ENCODE measurements around the gene ANP32E.

DNA sequence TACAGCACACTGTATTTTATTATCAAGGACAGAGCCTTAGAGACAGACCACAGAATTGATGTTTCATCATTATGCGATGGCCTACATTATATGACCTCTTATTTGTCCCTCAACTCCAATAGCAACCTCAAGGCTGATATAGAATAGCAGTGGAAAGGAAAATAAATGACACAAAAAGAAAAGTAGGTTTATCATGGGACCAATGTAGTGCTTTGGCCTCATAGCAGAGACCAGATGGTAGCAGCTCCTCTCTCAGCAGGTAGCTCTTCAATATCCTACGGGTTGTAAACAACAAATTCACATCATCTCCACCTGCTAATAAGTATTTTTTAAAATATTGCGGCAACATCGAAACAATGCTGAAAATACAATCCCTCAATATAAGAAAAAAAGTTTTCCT, 25.2 kb downstream of the ANP32E start:
- TF ChIP-seq, protein P1, sequence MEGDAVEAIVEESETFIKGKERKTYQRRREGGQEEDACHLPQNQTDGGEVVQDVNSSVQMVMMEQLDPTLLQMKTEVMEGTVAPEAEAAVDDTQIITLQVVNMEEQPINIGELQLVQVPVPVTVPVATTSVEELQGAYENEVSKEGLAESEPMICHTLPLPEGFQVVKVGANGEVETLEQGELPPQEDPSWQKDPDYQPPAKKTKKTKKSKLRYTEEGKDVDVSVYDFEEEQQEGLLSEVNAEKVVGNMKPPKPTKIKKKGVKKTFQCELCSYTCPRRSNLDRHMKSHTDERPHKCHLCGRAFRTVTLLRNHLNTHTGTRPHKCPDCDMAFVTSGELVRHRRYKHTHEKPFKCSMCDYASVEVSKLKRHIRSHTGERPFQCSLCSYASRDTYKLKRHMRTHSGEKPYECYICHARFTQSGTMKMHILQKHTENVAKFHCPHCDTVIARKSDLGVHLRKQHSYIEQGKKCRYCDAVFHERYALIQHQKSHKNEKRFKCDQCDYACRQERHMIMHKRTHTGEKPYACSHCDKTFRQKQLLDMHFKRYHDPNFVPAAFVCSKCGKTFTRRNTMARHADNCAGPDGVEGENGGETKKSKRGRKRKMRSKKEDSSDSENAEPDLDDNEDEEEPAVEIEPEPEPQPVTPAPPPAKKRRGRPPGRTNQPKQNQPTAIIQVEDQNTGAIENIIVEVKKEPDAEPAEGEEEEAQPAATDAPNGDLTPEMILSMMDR (conservative IDR thresholded peaks at IDR 0.05) = no peak
- TF ChIP-seq ZFX (IDR thresholded peaks at IDR 0.05) = no peak

Data from C4-2B (cell line).